Smooth muscle cell (in vitro differentiated cells): Measurements from ENCODE around the gene HCFC1. TPM values are rescaled to one million over a fixed set of nuclear protein-coding genes. Genes with fewer than 3 reads are reported as not detected.

Experiments
- DNase-seq: peaks from one replicate; lab custom pipeline; 2025; ENCODE audit not compliant: unreplicated experiment; lab: John Stamatoyannopoulos, UW
- H2AFZ ChIP-seq: fragments of 200-600 bp; sonication (generic); 2 replicates; pipeline ENCODE4 v1.6.0; 2016; ENCODE audit warnings: antibody characterized with exemption, low read depth, mild to moderate bottlenecking
- H3F3A ChIP-seq: fragments of 200-600 bp; sonication (generic); 2 replicates; pipeline ENCODE4 v1.6.0; 2017; ENCODE audit warnings: antibody characterized with exemption, low read depth
- H3K27ac ChIP-seq: fragments of 200-600 bp; sonication (generic); 2 replicates; pipeline ENCODE4 v1.5.1; 2016; ENCODE audit warnings: low read depth, mild to moderate bottlenecking
- H3K27me3 ChIP-seq: fragments of 200-600 bp; sonication (generic); 2 replicates; pipeline ENCODE4 v1.6.1; 2016; ENCODE audit warnings: low read depth, mild to moderate bottlenecking
- H3K36me3 ChIP-seq: fragments of 200-600 bp; sonication (generic); 2 replicates; pipeline ENCODE4 v1.5.1; 2016; ENCODE audit warnings: low read depth
- H3K4me1 ChIP-seq: fragments of 200-600 bp; sonication (generic); 2 replicates; pipeline ENCODE4 v1.5.1; 2016; ENCODE audit warnings: low read depth
- H3K4me2 ChIP-seq: fragments of 200-600 bp; sonication (generic); 2 replicates; pipeline ENCODE4 v1.6.0; 2016; ENCODE audit warnings: mild to moderate bottlenecking
- H3K4me3 ChIP-seq: fragments of 200-600 bp; sonication (generic); 2 replicates; pipeline ENCODE4 v1.5.1; 2016; ENCODE audit warnings: mild to moderate bottlenecking
- H3K79me2 ChIP-seq: fragments of 200-600 bp; sonication (generic); 2 replicates; pipeline ENCODE4 v1.6.0; 2016; ENCODE audit warnings: low read depth, mild to moderate bottlenecking
- H3K9ac ChIP-seq: fragments of 200-600 bp; sonication (generic); 2 replicates; pipeline ENCODE4 v1.6.0; 2016; ENCODE audit warnings: low read depth
- H3K9me3 ChIP-seq: fragments of 200-600 bp; sonication (generic); replicated peaks from 2 replicates; pipeline ENCODE4 v1.5.1; 2016; ENCODE audit warnings: low read depth
- H4K20me1 ChIP-seq: fragments of 200-600 bp; sonication (generic); 2 replicates; pipeline ENCODE4 v1.6.0; 2016; ENCODE audit warnings: low read depth
- CTCF ChIP-seq: fragments of 200-600 bp; sonication (generic); IDR thresholded peaks from 2 replicates; pipeline ENCODE4 v1.5.1; 2017; ENCODE audit warnings: borderline replicate concordance, mild to moderate bottlenecking, antibody characterized with exemption; ENCODE audit not compliant: insufficient read depth, poor library complexity, severe bottlenecking
- WGBS: methylation state at CpG from one replicate; pipeline ENCODE4 v1.1.7; 2016; ENCODE audit warnings: low lambda C conversion rate; 5-methylcytosine and 5-hydroxymethylcytosine counted together
- microRNA counts: library from miRNA; unstranded; fragments of <30 nt; microRNA quantifications from one replicate; lab custom pipeline; 2016
- microRNA-seq: library from miRNA; unstranded; fragments of <30 nt; microRNA quantifications from one replicate; pipeline ENCODE4, GENCODE V29; 2016; ENCODE audit warnings: borderline number of aligned reads
- polyA plus RNA-seq: library from polyadenylated mRNA; unstranded; fragments of >200 nt; fragmentation: Nextera tagmentation; extraction: Ambion mirVana; gene quantifications from 2 replicates; pipeline ENCODE4 v1.2.1, GENCODE V29; 2016
- small RNA-seq: library from RNA; depleted of rRNA; stranded (forward); fragments of <200 nt; gene quantifications from one replicate; pipeline ENCODE3, GENCODE V24; 2014
- total RNA-seq: library from RNA; depleted of rRNA; stranded (reverse); fragments of >200 nt; gene quantifications from 2 replicates; pipeline ENCODE4 v1.2.3, GENCODE V29; 2014

The HCFC1 gene
- total and polyA plus RNA-seq, 2 experiments from 2014 or later: 22.8 to 23.3 TPM

- Histone ChIP-seq H3K4me1 (no peaks in the 10 kb centered on the region), H3K79me2 (no peaks in the 10 kb centered on the region), H3K4me3 (no peak overlapping the region), H3K27me3 (no peaks in the 10 kb centered on the region), H3K9me3 (no peaks in the 10 kb centered on the region), H3K36me3 (no peaks in the 10 kb centered on the region), H3K9ac (no peak overlapping the region), H3F3A (no peaks in the 10 kb centered on the region), H3K27ac (peak overlapping the region; percentile 42), H3K4me2 (peak overlapping the region; percentile 44), H2AFZ (no peak overlapping the region), H4K20me1 (no peaks in the 10 kb centered on the region)
- TF ChIP-seq CTCF: no peak
- 60% methylated on average over 18 of the region's 26 CpGs for WGBS
- DNase-seq: no peak
Observed at GRCh38 chrX:153900831-153901752, 70.5 kb downstream of the HCFC1 start.

- no peak for TF ChIP-seq CTCF
Observed at GRCh38 chrX:153897899-153898298, 73.7 kb downstream of the HCFC1 start.

More at GRCh38 chrX:153897899-153898298, 73.7 kb downstream of the HCFC1 start:
- Histone ChIP-seq H3K79me2 (no peaks in the 10 kb centered on the region), H4K20me1 (no peaks in the 10 kb centered on the region), H3K4me1 (no peaks in the 10 kb centered on the region), H3K9me3 (no peaks in the 10 kb centered on the region), H3K4me3 (no peak overlapping the region), H3K36me3 (no peaks in the 10 kb centered on the region), H2AFZ (no peak overlapping the region), H3K27me3 (no peaks in the 10 kb centered on the region), H3K27ac (no peak overlapping the region), H3K9ac (no peak overlapping the region), H3K4me2 (no peak overlapping the region), H3F3A (no peaks in the 10 kb centered on the region)
- no peak for DNase-seq

MicroRNAs encoded within 50 kb of the gene (microRNA counts, 767-probe panel; counts per million panel counts)
- 183 counts per million for microRNA hsa-miR-718 (lab: Ali Mortazavi, UCI)

Small RNA genes within 50 kb of the gene (microRNA-seq; reads per million reads assigned to microRNA genes)
- not detected for gene MIR3202-1
- gene MIR3202-2: not detected
- gene MIR718: not detected

Small RNA genes within 50 kb of the gene (small RNA-seq; reads per million reads assigned to genes)
- not detected for gene MIR3202-1

Other genes with a start within 250 kb of the HCFC1 start
- 128 and 139 TPM in 2 replicates for gene BCAP31, start 247.4 kb downstream of the HCFC1 start, total RNA-seq
- gene BCAP31, start 247.4 kb downstream of the HCFC1 start, polyA plus RNA-seq: 207 and 260 TPM in 2 replicates
- 6.2 and 7.1 TPM in 2 replicates for gene ABCD1, start 247.0 kb downstream of the HCFC1 start, total RNA-seq
- gene ABCD1, start 247.0 kb downstream of the HCFC1 start, polyA plus RNA-seq: 9.4 and 10.9 TPM in 2 replicates
- 0.58 and 0.67 TPM in 2 replicates for gene PLXNB3, start 207.6 kb downstream of the HCFC1 start, total RNA-seq
- gene PLXNB3, start 207.6 kb downstream of the HCFC1 start, polyA plus RNA-seq: 3.9 and 7.8 TPM in 2 replicates
- not detected in 2 replicates for gene SRPK3, start 190.8 kb downstream of the HCFC1 start, total RNA-seq
- 0.05 and 1.5 TPM in 2 replicates for gene SRPK3, start 190.8 kb downstream of the HCFC1 start, polyA plus RNA-seq
- 63.3 and 86.0 TPM in 2 replicates for gene IDH3G, start 177.4 kb downstream of the HCFC1 start, total RNA-seq
- gene IDH3G, start 177.4 kb downstream of the HCFC1 start, polyA plus RNA-seq: 88.9 and 89.7 TPM in 2 replicates
- gene SSR4, start 177.2 kb downstream of the HCFC1 start, total RNA-seq: 397 and 443 TPM in 2 replicates
- gene SSR4, start 177.2 kb downstream of the HCFC1 start, polyA plus RNA-seq: 663 and 677 TPM in 2 replicates
- gene PDZD4, start 141.3 kb downstream of the HCFC1 start, total RNA-seq: 2.3 and 3.1 TPM in 2 replicates
- gene PDZD4, start 141.3 kb downstream of the HCFC1 start, polyA plus RNA-seq: 2.3 and 2.9 TPM in 2 replicates
- gene L1CAM, start 85.6 kb downstream of the HCFC1 start, total RNA-seq: 27.2 and 38.6 TPM in 2 replicates
- 61.1 and 68.7 TPM in 2 replicates for gene L1CAM, start 85.6 kb downstream of the HCFC1 start, polyA plus RNA-seq
- gene AVPR2, start 67.1 kb downstream of the HCFC1 start, total RNA-seq: not detected in 2 replicates
- gene AVPR2, start 67.1 kb downstream of the HCFC1 start, polyA plus RNA-seq: not detected in 2 replicates
- gene ARHGAP4, start 45.6 kb downstream of the HCFC1 start, total RNA-seq: 7.6 and 10.9 TPM in 2 replicates
- 11.5 and 15.5 TPM in 2 replicates for gene ARHGAP4, start 45.6 kb downstream of the HCFC1 start, polyA plus RNA-seq
- gene NAA10, start 36.8 kb downstream of the HCFC1 start, total RNA-seq: 80.1 and 81.2 TPM in 2 replicates
- gene NAA10, start 36.8 kb downstream of the HCFC1 start, polyA plus RNA-seq: 124 and 149 TPM in 2 replicates
- not detected in 2 replicates for gene RENBP, start 27.2 kb downstream of the HCFC1 start, total RNA-seq
- 0.11 and 0.43 TPM in 2 replicates for gene RENBP, start 27.2 kb downstream of the HCFC1 start, polyA plus RNA-seq
- 5.0 and 6.2 TPM in 2 replicates for gene TMEM187, start 936 bp upstream of the HCFC1 start, total RNA-seq
- 9.8 and 11.2 TPM in 2 replicates for gene TMEM187, start 936 bp upstream of the HCFC1 start, polyA plus RNA-seq
- 21.5 and 29.4 TPM in 2 replicates for gene IRAK1, start 48.1 kb upstream of the HCFC1 start, total RNA-seq
- gene IRAK1, start 48.1 kb upstream of the HCFC1 start, polyA plus RNA-seq: 63.4 and 84.2 TPM in 2 replicates
- gene MECP2, start 125.9 kb upstream of the HCFC1 start, total RNA-seq: 13.1 and 17.9 TPM in 2 replicates
- 11.9 and 15.0 TPM in 2 replicates for gene MECP2, start 125.9 kb upstream of the HCFC1 start, polyA plus RNA-seq
- gene OPN1LW, start 172.4 kb upstream of the HCFC1 start, total RNA-seq: not detected in 2 replicates
- gene OPN1LW, start 172.4 kb upstream of the HCFC1 start, polyA plus RNA-seq: not detected in 2 replicates
- gene OPN1MW, start 210.8 kb upstream of the HCFC1 start, total RNA-seq: not detected in 2 replicates
- not detected in 2 replicates for gene OPN1MW, start 210.8 kb upstream of the HCFC1 start, polyA plus RNA-seq
- gene OPN1MW2, start 247.9 kb upstream of the HCFC1 start, total RNA-seq: not detected in 2 replicates
- not detected in 2 replicates for gene OPN1MW2, start 247.9 kb upstream of the HCFC1 start, polyA plus RNA-seq